ENCODE results near the gene MAD2L2. TPM values are rescaled to one million over a fixed set of nuclear protein-coding genes. Genes with fewer than 3 reads are reported as not detected.
A peak's percentile ranks its signal among the peaks of the same experiment; 100 is the strongest.

MAD2L2 gene
- total RNA-seq, 2 donors from 2014 or later, result 23.2 to 28.1 TPM

DNA sequence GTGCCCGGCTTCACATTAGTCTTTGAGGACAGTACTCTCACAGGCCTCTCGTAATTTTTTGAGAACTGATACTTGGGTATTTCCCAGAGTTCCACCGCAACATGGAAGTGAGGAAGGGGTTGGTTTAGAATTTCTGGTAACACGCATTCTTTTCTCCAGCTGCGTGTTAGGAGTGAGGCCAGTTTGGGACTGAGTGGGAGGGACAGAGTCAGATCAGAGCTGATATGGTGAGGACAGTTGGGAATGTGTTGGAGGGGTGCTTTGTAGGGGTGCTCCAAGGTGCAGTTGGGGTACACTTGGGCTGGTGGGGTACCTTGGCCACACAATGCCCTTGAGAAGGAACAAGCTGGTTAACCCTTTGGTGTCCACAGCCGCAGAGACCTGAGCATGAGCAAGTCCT, 10.2 kb downstream of the MAD2L2 start:
- DNase-seq, result no peak
- Mint-ChIP-seq H3K36me3 (ENCODE audit: low read depth) (no peaks in the 10 kb centered on the region), H3K27ac (no peak overlapping the region), H3K27me3 (no peaks in the 10 kb centered on the region), H3K4me3 (no peak overlapping the region), H3K4me1 (peaks cover 2% of the 10 kb centered on the region)
- ATAC-seq, result no peak
- no peaks in the 10 kb centered on the region for H3K9me3 ChIP-seq (ENCODE audit: control insufficient read depth, low read length, poor library complexity, severe bottlenecking)

DNA sequence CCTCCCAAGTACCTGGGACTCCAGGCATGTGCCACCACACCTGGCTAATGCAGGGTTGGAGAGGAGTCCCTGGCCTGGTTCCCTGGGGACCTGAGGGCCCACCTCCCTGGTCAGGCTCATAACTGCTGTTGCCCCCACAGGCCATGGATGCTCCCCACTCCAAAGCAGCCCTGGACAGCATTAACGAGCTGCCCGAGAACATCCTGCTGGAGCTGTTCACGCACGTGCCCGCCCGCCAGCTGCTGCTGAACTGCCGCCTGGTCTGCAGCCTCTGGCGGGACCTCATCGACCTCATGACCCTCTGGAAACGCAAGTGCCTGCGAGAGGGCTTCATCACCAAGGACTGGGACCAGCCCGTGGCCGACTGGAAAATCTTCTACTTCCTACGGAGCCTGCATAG, 12.4 kb downstream of the MAD2L2 start:
- DNase-seq (no peak), ATAC-seq (no peak)
- Mint-ChIP-seq H3K4me1 (peaks cover 2% of the 10 kb centered on the region), H3K36me3 (ENCODE audit: low read depth) (no peaks in the 10 kb centered on the region), H3K27me3 (no peaks in the 10 kb centered on the region), H3K27ac (no peak overlapping the region), H3K4me3 (no peak overlapping the region)
- H3K9me3 ChIP-seq (ENCODE audit: control insufficient read depth, low read length, poor library complexity, severe bottlenecking), result no peaks in the 10 kb centered on the region

DNA sequence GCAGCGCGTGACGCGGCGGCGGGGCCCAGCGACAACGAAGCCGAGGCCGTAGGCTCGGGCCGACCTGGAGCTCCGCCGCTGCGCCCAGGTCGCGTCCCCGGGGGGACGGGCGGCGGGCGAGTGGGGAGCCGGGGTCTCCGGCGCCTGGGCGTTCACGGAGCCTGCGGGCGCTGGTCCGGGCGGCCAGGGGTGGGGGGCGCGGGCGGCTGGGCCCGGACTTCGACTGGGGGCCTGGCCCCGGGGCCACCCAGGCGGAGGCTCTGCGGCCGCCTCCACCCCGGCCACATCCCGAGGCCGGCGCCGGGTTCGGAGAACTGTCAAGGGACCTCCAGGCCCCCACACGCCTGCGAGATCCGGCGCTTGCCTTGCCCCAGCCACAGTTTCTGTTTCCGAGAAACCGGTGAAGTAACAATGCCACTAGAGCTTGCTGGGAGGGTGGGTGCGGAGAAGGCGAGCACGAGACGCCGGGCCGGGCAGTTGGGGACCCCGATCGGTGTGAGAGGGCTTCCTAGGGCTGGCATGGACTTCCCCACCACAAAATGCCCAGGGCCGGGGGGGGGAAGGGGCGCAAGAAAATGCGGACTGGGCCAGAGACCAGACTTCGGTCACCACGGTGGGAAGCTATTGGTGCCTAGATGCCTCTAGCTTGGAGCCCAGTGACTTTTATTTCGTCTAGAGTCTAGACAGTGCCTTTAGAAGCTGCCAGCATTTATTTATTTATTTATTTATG, 16.4 kb downstream of the MAD2L2 start:
- peak in 1 of 3 donors; percentile 20 for DNase-seq

DNA sequence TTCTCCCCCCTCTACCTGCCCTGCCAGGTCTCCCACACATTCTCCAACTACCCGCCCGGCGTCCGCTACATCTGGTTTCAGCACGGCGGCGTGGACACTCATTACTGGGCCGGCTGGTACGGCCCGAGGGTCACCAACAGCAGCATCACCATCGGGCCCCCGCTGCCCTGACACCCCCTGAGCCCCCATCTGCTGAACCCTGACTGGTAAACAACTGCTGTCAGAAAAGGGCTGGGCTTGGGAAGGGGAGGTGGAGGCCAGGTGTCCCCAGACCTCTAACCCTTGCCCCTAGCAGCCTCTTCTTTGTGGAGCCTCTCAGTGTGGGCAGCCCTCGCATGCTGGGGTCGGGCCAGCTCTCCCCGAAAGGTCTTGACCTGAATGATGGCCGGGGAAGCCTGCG, 19.8 kb downstream of the MAD2L2 start:
- Mint-ChIP-seq H3K27me3 (no peaks in the 10 kb centered on the region), H3K4me3 (no peak overlapping the region), H3K36me3 (ENCODE audit: low read depth) (no peaks in the 10 kb centered on the region)

More for the DNA sequence above, 16.4 kb downstream of the MAD2L2 start:
- no peak overlapping the region for H3K27ac Mint-ChIP-seq
- no peaks in the 10 kb centered on the region for H3K27me3 Mint-ChIP-seq
- no peaks in the 10 kb centered on the region for H3K9me3 ChIP-seq (ENCODE audit: control insufficient read depth, low read length, poor library complexity, severe bottlenecking)
- no peaks in the 10 kb centered on the region for H3K4me1 Mint-ChIP-seq
- no peaks in the 10 kb centered on the region for H3K36me3 Mint-ChIP-seq (ENCODE audit: low read depth)
- peak overlapping the region; percentile 87 for H3K4me3 Mint-ChIP-seq
- peak; percentile 50 for ATAC-seq

DNA sequence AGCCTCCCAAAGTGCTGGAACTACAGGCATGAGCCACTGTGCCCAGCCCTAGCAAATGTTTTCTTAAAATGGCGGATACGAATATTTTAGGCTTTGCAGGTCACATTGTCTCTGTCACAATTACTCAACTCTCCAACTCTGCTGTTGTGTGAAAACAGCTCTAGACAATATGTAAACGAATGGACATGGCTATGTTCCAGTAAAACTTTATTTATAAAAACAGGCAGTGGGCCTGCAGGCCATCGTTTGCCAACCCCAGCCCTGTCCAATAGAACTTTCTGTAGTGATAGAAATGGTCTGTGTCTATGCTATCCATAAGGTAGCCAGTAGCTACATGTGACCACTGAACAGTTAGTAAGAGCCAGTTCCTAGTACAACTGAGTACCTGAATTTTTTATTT, 21.2 kb downstream of the MAD2L2 start:
- no peak for ATAC-seq
- no peak overlapping the region for H3K4me3 Mint-ChIP-seq
- H3K4me1 Mint-ChIP-seq, result peaks cover 5% of the 10 kb centered on the region

More for the DNA sequence above, 19.8 kb downstream of the MAD2L2 start:
- ATAC-seq, result no peak
- Mint-ChIP-seq H3K27ac (no peak overlapping the region), H3K4me1 (no peaks in the 10 kb centered on the region)
- no peaks in the 10 kb centered on the region for H3K9me3 ChIP-seq (ENCODE audit: control insufficient read depth, low read length, poor library complexity, severe bottlenecking)
- no peak for DNase-seq

DNA sequence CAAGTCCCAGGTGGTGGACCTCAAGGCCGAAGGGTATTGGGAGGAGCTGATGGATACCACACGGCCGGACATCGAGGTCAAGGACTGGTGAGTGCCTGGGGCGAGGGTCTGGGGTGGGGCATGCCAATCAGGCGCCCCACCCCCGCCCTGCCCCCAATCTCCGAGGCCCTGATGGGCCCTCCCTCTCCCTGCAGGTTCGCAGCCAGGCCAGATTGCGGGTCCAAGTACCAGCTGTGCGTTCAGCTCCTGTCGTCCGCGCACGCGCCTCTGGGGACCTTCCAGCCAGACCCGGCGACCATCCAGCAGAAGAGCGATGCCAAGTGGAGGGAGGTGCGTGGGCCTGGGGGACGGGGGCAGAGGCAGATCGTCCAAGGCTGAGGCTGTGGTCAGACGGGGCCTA, 22.4 kb downstream of the MAD2L2 start:
- Mint-ChIP-seq H3K4me1 (peaks cover 5% of the 10 kb centered on the region), H3K4me3 (no peak overlapping the region), H3K27ac (no peak overlapping the region), H3K27me3 (no peaks in the 10 kb centered on the region), H3K36me3 (ENCODE audit: low read depth) (no peaks in the 10 kb centered on the region)
- no peaks in the 10 kb centered on the region for H3K9me3 ChIP-seq (ENCODE audit: control insufficient read depth, low read length, poor library complexity, severe bottlenecking)
- no peak for ATAC-seq
- DNase-seq, result no peak

More for the DNA sequence above, 21.2 kb downstream of the MAD2L2 start:
- H3K27me3 Mint-ChIP-seq, result no peaks in the 10 kb centered on the region
- no peak overlapping the region for H3K27ac Mint-ChIP-seq
- DNase-seq, result no peak
- no peaks in the 10 kb centered on the region for H3K36me3 Mint-ChIP-seq (ENCODE audit: low read depth)
- no peaks in the 10 kb centered on the region for H3K9me3 ChIP-seq (ENCODE audit: control insufficient read depth, low read length, poor library complexity, severe bottlenecking)

DNA sequence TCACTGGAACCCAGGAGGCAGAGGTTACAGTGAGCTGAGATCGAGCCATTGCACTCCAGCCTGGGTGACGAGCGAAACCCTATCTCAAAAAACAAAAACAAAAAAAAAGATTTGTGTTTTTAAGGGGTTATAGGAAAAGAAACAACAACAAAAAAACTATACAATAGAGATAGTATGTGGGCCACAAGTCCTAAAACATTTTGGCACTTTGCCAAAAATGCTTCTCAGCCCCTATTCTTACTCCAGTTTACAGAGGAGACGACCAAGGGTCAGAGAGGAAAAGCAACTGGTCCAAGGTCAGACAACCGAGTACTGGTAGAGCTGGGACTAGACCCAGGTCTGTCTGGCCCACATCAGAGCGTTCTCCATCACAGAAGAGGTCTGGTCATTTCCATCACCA, 23.3 kb downstream of the MAD2L2 start:
- ATAC-seq, result no peak
- Mint-ChIP-seq H3K4me1 (peaks cover 5% of the 10 kb centered on the region), H3K27ac (peak overlapping the region; percentile 29), H3K4me3 (peak overlapping the region; percentile 45), H3K27me3 (no peaks in the 10 kb centered on the region), H3K36me3 (ENCODE audit: low read depth) (no peaks in the 10 kb centered on the region)
- H3K9me3 ChIP-seq (ENCODE audit: control insufficient read depth, low read length, poor library complexity, severe bottlenecking), result no peaks in the 10 kb centered on the region
- DNase-seq, result no peak

DNA sequence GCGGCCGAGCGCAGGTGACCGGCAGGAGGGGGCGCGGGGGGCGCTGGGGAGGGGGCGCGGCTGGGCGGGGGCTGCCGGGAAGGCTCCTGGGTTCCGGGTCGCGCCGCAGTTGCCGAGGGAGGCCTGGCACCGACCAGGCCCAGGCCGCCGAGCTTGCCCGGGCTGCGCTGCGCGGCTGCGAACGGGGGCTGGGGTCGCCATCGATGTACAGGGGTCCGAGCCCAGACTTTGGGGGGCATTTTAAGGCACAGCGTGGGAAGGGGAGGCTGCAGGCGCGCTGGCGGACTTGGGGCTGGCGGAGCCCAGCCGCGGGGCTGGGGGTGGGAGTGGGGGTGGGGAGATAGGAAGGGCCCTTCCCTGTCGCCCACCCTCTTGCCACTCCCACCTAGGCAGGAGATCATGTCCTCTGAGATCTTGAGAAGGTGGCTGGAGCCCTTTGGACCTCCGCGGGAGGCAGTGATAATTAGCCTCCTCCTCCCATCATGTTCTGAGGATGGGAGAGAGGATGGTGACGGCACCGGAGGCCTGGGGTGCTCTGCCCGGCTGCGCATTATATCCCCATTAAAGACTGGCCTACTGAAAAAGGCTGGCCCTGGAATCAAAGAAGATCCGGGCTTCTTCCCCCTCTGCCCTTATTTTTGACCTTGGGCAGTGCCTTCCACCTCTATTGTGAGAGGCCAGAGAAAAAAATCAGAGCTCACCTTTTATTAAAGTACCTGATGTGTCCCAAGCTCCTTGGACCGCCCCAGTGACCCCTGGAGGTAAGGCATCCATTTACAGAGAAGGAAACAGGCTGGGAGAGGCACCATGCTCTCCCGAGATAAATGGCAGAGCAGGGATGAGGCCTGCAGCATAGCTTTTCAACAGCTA, 25.8 kb downstream of the MAD2L2 start:
- no peaks in the 10 kb centered on the region for H3K9me3 ChIP-seq (ENCODE audit: control insufficient read depth, low read length, poor library complexity, severe bottlenecking)

DNA sequence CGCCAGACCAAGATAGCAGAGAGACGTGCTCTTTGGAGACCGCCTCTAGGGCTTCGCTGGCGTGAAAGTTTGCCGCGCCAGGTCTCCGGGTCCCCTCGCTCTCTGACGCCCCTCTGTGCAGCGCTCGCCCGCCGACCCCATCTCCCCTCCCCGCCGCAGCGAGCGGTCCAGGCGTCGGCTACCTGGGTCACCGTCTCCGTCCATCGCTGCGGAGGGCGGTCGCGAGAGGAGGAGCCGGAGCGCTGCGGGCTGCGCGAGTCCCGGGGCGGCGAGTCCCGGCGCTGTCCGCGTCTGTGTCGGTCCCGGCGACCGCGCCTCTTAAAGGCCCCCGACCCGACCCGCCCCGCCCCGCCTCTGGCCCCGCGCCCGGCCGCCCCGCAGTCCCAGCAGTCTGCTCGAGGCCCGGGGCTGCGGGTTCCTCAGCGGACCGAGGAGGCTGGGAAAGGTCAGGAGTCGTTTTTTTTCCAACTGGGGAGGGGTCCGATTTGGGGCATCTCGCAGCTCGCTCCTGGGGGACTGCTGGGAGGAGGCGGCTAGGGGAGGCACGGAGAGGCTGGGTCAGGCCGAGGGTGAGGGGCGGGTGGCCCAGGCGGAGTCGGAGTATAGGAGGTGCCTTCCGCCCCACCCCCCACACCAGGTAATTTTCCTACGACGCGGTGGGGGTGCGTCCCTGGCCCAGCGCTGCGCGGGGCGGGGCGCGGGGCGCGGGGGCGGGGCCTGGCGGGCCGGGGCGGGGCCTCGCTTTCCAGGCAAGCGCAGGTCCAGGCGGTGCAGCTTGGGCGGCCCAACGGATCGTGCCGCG, 26.6 kb downstream of the MAD2L2 start, which contains the start of the genes FBXO2 and FBXO44:
TSS of gene FBXO2 (minus strand) at position 293 of the 802 bp plus-strand sequence. CDS start at position 204, 89 bp downstream.
TSS of gene FBXO44 (plus strand) at position 741 of the 802 bp plus-strand sequence. CDS start 959 bp downstream, outside the sequence.
- H3K36me3 Mint-ChIP-seq (ENCODE audit: low read depth), result no peaks in the 10 kb centered on the region

More for the DNA sequence above, 25.8 kb downstream of the MAD2L2 start:
- no peaks in the 10 kb centered on the region for H3K36me3 Mint-ChIP-seq (ENCODE audit: low read depth)
- no peaks in the 10 kb centered on the region for H3K27me3 Mint-ChIP-seq
- ATAC-seq, result peak; percentile 35
- H3K4me1 Mint-ChIP-seq, result peaks cover 15% of the 10 kb centered on the region
- DNase-seq, result no peak
- peak overlapping the region; percentile 45 for H3K27ac Mint-ChIP-seq
- H3K4me3 Mint-ChIP-seq, result peak overlapping the region; percentile 83

DNA sequence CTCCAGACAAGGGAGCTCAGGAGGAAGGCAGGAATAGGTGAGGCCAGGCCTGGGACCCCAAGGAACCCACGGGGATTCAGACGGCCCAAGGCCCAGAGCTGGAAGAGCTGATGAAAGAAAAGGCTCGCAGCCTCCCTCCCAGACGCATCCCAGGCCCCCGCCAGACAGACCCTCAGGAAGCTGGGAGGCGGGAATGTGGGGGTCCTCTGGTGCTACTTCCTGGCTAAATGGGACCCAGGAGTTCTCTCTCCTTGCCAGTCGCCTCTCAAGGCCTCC, 27.1 kb downstream of the MAD2L2 start:
- no peak for ATAC-seq
- no peak for DNase-seq
- H3K27me3 Mint-ChIP-seq, result no peaks in the 10 kb centered on the region
- H3K9me3 ChIP-seq (ENCODE audit: control insufficient read depth, low read length, poor library complexity, severe bottlenecking), result no peaks in the 10 kb centered on the region
- no peak overlapping the region for H3K27ac Mint-ChIP-seq
- peak overlapping the region; percentile 83 for H3K4me3 Mint-ChIP-seq
- no peaks in the 10 kb centered on the region for H3K36me3 Mint-ChIP-seq (ENCODE audit: low read depth)
- H3K4me1 Mint-ChIP-seq, result peaks cover 18% of the 10 kb centered on the region

More for the DNA sequence above, 26.6 kb downstream of the MAD2L2 start, which contains the start of the genes FBXO2 and FBXO44:
- Mint-ChIP-seq H3K27me3 (no peaks in the 10 kb centered on the region), H3K4me1 (peaks cover 18% of the 10 kb centered on the region), H3K4me3 (peak within 1 kb of the TSS; percentile 83), H3K27ac (peak within 1 kb of the TSS; percentile 45)
- DNase-seq, result peak; percentile 35 to 67 (median 62)
- peak; percentile 81 for ATAC-seq
- H3K9me3 ChIP-seq (ENCODE audit: control insufficient read depth, low read length, poor library complexity, severe bottlenecking), result no peaks in the 10 kb centered on the region

DNA sequence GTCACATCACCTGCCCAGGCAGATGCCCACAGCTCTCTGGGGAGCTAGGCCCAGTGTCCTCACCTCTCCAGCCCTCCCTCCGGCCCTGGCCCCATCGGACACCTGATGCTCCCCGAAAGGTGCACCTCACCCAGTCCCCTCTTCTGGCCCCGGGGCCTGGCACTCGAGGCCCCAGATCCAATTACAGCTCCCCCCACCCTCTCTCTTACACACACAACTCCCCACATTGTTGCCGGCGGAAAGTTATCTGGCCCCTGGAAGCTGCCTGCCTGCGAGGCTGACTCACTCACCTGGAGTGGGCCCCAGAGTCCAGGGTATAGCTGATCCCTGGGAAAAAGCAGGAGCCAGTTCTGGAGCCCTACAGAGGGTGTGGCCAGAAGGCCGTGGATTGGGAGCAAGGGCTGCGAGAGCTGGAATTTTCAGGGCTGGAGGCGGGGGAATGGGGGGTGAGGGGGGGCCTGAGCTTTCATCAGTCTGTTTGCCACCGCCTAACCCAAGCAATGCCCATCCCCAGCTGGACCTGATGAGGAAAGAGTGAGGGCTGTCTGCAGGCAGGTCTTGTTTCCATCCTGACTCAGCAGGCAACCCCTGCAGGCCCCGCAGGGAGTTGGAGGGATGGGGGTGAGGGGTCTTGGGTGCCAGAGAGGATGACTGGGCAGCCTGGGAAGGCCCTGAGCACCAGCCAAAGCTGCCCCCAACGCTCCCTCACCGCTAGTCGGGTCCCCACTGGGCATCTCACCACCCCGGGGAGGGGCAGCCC, 27.7 kb downstream of the MAD2L2 start:
- no peaks in the 10 kb centered on the region for H3K36me3 Mint-ChIP-seq (ENCODE audit: low read depth)
- no peak for DNase-seq
- H3K27ac Mint-ChIP-seq, result peak overlapping the region; percentile 9
- H3K9me3 ChIP-seq (ENCODE audit: control insufficient read depth, low read length, poor library complexity, severe bottlenecking), result no peaks in the 10 kb centered on the region
- peaks cover 18% of the 10 kb centered on the region for H3K4me1 Mint-ChIP-seq
- ATAC-seq, result no peak
- H3K27me3 Mint-ChIP-seq, result no peaks in the 10 kb centered on the region
- H3K4me3 Mint-ChIP-seq, result peak overlapping the region; percentile 83

DNA sequence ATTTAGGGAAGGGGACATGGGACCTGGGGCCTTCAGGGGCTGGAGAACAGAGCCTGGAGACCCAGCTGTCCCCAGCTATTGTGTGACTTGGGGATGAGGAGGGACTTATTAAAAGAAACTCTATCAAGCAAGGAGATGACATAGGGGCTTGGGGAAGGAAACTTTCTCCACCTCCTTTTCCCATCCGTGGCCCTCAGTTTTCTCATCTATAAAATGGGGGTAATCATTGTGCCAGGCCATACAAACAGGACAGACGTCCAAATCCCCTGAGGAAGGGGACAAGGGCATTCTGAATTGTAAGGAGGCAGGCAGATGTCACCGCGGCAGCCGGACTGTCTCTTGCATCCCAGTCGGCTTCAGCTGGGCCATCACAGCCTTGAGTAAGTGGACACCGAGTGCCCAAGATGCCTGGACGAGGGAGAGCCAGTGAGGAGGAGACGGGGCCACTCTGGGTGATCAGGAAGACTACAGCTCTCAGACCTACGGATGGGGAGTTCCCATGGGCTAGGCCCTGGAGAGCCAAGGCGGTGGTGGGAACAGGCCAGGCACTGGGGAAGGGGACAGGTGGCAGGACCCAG, 28.7 kb downstream of the MAD2L2 start:
- Mint-ChIP-seq H3K4me3 (no peak overlapping the region), H3K27ac (peak overlapping the region; percentile 68), H3K4me1 (peaks cover 18% of the 10 kb centered on the region), H3K27me3 (no peaks in the 10 kb centered on the region), H3K36me3 (ENCODE audit: low read depth) (no peaks in the 10 kb centered on the region)
- H3K9me3 ChIP-seq (ENCODE audit: control insufficient read depth, low read length, poor library complexity, severe bottlenecking), result no peaks in the 10 kb centered on the region
- ATAC-seq (no peak), DNase-seq (no peak)
